GM19467 (cell line): ENCODE measurements around the gene NME3.
"Not testable (repeated sequence)": the region's sequence is repeated elsewhere in the genome, so short reads cannot be mapped to it uniquely, and the experiment has no call there.

Source experiments
- ATAC-seq: cut with Tn5 transposase; IDR thresholded peaks from one replicate; pipeline ENCODE4 v1.9.1; 2021; ENCODE audit warnings: mild to moderate bottlenecking, moderate library complexity; ENCODE audit not compliant: unreplicated experiment

The NME3 gene

DNA sequence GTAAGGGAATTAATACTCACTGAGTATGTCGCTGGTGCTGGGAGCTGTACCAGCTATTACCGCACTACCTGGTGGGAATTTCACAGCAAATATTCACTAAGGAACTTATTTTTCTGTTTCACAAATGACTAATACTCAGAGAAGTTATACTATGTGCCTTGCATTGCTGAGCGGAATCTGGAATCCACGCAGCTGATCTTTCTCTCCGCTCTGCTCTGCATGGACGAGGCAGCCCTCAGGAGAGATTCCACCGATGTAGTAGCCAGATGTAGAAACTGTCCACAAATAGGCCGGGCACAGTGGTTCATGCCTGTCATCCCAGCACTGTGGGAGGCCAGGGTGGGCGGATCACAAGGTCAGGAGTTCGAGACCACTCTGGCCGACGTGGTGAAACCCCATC is 17.1 kb downstream of the NME3 start:
- ATAC-seq: no peak

DNA sequence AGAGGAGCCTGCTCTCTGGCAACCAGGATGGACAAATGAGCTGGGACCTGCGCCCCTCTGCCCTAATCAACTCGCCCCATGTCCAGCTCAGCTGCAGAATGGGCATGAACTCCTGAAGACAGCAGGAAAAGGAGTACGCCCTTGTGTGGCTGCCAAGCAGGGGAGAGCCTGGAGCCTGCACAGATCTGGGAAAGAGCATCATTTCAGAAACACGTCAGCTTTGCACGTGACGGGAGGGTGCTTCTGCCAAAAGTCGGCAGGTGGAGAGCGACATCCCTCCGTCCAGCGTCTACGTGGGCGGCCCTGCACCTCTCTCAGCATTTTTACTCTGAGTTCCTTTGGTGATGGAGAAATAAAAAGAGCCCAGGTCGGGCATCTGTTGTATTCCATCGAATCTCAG is 18.5 kb downstream of the NME3 start:
- ATAC-seq: no peak

DNA sequence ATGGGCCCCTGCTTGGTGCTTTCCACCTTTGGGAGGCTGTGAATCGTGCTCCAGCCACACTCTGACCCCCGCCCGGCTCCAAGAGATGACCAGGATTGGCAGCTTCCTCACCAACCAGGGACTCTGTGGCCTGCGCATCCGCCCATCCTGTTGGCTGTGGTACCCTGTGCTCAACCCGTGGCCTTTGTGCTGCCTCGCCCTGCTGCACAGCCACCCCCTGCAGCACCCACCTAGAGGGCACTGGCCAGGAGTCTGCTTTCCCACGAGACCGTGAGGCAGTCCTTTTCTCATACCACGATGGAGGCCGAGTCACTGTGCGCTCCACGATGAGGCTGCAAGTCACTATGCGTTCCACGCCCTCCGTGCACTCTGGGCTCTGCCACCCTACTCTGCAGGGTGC is 19.4 kb downstream of the NME3 start:
- ATAC-seq: no peak

DNA sequence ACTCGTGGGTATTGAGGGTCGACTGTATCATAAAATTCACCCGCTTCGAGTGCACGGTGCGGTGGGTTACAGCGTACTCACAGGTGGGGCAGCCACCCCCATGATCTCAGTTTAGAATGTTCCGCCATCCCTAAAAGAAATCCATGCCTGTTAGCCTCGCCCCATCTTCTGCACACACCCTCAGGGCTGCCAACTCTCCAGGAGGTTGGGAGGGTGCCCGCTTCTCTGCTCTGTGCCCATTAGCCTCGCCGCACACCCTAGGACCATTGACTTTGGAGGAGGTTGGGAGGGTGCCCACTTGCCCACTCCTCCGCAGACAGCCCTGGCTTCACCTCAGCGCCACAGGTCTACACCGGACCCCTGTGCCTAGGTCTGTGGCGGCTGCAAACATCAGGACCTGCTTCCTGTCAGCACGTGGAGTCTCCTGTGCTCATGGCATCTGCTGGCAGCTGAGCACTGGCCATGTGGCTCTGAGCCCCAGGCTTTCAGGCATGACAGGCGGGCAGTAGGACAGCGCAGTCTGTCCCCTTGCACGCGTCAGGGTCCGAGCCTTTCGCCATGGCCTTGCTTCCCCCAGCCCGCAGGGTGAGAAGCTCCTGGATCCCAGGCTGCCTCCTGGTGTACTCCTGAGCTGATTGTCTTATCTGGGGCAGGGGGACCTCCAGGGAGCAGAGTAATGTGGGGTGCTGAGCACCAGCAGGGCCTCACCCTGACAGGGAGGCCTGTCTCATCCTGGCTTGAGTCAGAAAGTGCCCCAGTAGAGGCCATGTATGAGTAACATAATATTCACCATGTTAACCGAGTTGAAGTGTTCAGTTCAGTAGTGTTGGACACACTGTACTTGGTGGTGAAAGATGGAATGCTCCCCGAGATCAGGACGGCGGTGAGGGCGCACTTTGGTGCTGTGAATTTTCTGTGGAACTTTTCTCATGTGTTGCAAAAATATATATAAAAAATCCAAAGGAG is 21.9 kb downstream of the NME3 start:
- no peak for ATAC-seq

DNA sequence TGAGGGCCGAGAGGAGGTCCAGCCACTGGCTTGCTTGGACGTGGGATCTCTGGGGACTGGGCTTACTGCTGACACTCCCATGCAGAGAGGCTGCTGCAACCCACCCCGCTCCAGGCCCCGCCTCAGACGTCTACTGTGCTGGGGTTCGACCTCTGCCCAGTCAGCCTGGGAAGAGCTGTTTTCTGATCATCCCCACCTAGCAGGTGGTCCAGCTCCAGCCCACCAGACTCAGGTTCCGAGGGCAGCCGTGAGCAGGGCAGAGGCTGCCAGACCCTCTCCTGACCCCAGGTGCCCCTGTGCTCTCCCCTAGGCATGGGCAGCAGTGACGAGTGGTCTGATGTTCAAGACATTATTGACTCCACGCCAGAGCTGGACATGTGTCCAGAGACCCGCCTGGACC is 23.4 kb downstream of the NME3 start:
- no peak for ATAC-seq

DNA sequence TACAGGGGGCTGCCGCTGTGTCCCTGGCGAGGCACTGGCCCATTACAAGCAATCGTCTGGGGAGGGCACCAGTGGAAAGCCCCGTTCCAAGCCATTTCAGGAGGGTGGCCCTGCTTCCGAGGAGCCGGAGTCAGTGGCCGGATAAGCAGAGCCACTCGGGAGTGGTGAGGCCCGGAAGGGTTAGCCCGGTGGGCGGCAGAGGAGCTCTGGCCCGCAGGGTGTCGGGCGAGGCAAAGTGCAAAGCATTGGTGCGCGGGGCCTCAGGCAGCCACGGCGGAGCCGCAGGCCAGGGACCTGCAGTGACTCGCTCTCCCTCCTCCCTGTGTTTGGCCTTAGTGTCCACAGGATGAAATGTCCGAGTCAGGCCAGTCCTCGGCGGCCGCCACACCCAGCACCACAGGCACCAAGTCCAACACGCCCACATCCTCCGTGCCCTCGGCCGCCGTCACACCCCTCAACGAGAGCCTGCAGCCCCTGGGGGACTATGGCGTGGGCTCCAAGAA is 24.6 kb downstream of the NME3 start:
- no peak for ATAC-seq

DNA sequence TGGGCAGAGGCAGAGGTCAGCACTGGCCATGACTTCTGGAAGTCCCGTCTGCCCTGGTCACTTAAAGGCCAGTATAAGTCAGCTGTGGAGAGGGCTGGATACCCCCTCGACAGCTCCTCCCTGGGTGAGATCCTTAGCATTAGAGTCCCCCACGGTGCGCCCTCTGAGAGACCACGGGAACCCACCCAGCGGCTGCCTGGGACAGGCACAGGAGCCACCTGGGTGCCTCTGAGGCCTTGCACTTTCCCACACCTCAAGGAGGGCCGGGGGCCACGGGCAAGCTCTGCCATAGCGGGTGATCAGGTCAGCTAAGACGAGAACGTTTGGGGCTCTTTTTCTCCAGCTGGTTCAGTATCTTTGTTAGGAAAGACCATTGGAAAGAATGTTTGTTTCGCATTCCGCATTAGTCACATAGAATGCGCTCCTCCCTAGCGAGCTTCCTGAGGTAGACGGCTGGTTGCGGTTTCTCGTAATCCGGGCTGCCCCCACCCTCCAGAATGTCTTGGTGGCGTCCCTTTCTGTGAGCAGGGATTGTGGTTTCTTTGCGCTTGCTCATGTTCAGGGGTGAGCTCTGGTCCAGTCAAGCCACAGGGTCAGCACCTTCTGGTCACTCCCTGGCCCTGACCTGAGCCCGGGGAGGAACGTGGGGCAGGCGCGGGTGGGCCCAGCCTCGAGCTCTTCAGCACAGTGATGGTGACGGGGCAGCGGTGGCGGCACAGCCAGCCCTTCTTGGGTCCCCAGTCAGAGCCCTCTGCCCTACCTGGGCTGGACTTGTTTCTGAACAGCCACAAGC is 25.2 kb downstream of the NME3 start:
- no peak for ATAC-seq

DNA sequence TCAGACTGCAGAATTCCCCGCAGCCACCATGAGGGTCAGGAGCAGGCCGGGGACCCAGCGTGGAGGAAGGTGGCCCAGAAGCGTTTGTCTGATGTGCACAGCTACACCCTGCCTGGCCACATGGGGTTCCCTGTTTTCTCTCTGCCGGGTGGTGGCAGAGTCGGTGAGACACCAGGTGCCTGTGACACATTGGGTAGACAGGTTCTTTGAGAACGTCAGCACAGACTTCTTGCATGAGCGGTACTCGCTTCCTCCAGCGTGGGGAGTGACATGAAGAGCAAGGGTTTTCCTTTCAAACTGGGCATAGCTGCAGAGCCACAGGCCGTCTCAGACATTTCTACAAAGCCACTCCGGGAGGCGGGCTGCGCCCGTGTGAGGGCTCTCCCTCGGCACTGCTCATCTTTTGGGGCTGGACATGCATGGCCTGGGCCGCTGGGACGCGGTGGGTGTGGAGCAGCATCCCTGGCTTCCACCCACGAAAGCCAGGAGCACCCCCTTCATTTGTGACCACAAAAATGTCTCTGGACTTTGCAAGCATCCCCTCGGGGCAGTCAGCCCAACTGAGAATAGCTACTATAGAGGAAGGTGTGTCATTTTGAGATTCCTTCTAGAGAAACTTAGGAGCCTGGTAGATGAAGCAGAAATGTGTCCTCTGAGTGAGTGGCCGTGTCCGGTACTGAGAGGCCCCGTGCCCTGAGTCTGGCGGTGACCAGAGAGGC is 26.0 kb downstream of the NME3 start:
- no peak for ATAC-seq

DNA sequence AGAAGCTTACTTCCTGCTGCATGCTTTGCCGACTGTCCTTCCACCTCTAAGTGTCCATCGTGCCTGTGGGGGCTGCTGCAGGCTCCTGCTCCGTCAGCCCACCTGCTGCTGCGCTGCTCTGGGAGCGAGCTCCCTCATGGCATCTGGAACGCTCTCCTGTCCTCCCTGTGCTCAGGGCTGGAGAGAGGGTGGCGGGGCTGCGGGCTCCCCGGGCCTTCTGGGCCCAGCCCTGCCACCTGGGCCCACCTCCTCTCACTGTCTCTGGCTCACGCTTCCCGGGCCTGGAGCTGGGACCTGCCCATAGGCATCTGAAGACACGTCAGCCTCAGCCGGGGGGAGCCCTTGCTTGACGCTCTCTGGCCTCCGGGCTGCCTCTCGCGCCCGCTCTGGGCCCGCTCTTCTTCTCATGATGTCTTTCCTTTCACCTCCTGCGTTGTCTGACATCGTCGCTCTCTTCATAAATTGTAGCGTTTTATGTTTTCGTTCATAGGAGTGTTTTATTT is 27.0 kb downstream of the NME3 start:
- no peak for ATAC-seq

DNA sequence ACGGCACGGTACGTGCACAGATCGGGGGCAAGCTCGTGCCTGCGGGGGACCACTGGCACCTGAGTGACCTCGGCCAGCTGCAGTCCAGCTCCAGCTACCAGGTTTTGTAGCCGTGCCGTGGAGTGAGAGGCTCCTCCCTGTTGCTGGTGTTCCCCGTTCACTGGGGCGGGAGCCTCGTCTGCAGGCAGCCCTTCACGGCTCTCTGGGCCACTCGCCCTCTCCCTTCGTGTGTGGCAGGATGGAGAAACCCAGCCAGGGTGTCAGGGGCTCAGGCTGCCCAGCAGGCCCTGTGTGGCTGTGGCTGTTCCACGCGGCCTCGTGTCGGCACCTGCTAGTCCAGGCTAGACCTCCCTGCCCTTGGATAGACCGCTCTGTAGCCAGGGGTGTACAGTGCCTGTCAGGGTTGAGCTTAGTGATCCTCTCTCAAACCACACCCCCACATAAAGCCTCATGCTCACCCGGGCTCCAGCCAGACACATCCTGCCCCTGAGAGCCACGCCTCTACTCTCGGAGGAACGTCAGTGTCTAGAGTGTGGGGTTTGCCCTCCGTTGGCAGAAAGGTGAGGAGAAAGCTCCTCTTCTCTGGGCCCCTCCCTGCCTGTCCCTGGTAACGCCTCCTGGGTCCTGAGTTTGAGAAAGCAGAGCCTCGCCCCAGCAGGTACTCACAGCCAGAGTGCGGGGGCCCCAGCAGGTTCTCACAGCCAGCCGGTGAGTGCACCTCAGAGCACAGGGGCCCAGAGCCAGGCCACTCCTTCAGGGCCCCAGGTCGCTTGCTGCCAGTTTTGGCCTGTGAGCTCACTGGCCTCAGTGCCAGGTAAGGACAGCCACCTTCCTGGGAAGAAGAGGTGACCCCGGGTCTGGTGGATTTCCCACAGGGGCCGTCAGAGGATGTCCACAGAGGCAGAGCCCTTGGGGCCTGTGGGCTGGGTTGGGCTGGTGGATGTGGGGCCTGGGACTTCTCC is 27.7 kb downstream of the NME3 start:
- ATAC-seq: no peak

DNA sequence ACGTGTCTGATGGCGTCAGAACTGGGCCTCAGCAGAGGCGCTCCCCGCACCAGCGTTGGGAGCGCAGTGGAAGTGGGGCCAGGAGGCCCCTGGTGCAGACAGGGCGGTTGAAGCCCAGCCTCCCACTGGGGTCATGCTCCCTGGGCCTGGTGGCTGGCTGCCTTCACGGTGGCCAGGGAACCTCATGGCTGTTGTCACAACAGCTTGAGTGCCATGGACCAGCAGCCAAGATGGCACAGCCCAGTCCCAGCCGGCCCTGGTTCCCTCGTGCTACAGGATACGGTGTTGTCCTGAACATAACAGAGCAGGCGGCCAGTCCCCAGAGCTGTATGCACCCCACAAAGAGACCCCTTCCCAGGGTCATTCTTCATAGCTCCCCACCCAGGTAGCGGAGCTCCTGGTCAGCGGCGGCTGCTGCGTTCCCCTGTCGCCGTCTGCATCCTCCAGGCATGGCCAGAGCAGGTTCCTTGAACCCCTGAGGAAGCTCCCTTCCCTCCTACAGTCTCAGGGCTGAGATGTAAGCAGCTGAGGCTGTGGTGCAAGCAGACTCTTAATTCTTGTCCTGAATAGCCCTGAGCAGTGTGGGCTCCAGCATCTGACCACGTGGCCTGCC is 29.7 kb downstream of the NME3 start:
- ATAC-seq: no peak

DNA sequence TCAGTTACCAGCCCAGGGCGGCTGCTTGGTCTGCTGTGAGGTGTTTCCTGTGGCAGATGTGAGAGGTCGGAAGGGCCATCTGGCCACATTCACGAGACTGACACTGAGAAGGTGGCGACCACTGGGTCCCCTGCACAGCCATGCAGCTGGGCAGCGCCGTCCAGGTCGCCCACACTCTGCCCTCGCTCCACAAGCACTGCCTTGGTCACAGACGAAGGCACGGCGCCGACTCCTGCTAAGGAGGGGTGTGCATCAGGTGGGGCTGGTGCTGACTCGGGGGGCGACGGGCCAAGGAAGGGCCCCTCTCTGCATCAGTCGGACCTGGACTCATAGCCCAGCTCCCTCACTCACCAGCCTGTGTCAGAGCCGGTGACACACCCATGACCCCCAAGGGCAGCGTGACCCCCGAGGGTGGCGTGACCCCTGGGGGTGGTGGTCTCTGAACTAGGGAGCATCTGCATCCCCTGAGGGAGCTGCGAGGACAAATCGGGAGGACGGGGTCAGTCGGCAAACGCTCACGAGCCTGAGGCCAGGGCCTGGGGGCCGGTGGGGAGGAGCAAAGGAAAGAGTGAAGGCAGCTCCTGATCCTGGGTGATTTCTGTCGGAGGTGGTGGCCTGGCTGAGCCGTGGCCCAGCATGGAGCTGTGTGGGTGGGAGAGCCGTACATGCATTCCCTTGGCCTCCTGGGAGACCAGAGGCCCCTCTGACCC is 30.4 kb downstream of the NME3 start:
- no peak for ATAC-seq

DNA sequence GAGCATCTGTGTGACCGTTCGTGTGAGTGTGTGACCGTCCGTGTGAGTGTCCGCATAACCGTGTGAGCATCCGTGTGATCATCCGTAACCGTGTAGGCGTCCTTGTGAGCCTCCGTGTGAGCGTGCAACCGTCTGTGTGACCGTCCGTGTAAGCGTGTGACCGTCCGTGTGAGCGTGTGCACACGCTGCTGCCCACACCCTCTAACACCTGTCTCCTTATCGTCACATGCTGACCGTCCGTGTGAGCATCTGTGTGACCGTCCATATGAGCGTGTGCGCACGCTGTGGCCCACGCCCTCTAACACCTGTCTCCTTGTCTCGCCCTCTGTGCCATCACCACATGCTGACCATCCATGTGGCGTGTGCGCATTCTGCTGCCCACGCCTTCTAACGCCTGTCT is 31.1 kb downstream of the NME3 start:
- no peak for ATAC-seq

DNA sequence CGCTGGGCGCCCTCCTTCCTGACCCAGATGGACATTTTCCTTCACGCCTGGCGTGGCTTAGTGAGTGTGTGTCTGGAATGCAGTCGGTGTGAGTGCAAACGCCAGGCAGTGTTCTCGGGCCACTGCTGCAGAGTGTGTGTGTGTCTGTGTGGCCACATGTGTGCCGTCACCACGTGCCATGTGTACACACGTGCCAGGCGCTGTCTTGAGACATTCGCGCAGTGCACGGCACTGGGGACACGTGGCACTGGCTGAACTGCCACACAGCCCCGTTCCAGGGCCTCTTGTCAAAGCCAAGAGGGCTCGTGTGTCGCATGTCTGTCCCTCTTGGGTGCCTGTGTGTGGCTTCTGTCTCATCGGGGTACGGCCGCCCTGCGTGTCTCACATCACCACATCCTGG is 36.5 kb downstream of the NME3 start:
- ATAC-seq: no peak

DNA sequence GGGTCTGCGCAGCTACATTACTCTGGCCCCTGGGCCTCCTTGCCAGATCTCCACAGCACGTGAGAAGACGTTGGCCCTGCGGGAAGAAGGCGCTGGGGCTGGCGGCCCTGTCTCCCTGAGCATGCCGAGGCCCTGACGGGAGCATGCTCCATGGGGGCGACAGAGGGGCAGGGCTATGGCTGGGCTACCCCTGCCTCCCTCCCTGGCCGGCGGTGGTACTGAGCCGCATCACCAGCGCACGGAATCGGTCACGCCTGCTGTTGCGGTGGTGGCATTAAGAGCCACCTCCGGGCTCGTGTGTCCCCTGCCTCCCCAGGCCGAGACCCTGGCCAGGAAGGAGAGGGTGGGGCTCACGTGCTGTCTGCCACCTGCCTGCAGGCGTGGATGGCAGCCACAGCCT is 37.2 kb downstream of the NME3 start:
- ATAC-seq: no peak

DNA sequence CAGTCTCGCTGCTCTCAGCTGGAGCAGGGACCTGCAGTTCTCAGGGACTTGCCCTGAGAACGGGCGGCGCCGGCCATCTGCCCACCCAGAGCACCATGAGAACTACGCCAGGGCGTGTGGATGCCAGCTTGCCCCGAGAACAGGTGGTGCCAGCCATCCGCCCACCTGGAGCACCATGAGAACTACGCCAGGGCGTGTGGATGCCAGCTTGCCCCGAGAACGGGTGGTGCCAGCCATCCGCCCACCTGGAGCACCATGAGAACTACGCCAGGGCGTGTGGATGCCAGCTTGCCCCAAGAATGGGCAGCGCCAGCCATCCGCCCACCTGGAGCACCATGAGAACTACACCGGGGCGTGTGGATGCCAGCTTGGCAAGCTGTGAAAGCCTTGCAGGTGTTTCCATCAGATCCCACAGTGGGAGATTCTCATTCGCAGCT is 38.8 kb downstream of the NME3 start:
- not testable (repeated sequence) for ATAC-seq

DNA sequence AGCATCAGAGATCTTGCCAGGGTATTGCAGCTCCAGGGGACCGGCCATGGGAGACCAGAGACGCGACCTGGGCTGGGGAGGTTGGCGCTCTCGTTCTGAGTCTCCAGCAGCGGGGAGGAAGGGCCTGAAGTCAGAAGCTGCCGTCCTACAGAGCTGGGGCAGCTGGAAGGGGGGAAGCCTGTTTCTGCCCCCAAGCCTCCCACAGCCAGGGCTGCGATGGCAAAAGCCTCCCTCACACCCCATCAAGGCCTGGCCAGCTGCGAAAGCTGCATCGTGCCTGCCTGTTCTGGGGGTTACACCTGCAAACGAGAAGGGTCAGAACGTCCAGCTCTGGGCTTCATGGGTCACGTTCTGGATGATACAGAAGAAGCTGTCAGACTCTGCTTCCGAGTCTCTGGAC is 39.3 kb downstream of the NME3 start:
- no peak for ATAC-seq

DNA sequence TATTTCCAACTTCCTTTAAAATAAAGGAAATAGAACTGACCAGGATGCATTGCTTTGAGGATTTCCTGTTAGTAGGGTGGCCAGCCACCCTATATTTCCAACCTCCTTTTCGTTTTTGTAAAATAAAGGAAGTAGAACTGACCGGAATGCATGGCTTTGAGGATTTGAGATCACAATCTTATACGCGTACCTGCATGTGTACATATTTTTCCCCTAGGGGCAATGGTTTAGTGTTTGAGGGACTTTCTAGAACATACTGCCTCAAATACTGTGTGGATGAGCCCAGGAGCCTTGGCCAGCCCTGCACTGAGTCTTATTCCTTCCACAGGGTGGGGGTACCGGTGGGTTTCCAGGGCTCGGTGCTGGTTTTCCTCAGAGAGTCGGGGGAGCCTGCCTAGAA is 39.7 kb downstream of the NME3 start:
- no peak for ATAC-seq

DNA sequence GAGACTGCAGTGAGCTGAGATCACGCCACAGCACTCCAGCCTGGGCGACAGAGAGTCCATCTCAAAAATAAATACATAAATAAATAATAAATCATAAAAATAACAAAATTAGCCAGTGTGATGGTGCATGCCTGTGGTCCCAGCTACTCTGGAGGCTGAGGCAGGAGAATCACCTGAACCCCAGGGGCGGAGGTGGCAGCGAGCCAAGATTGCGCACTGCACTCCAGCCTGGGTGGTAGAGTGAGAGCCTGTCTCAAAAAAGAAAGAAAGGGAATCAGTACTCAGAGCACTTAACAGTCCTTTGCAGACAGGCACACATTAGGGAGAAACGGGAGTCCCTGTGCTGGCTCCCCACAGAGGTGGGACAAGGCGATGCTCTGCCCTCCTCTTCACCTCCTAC is 40.3 kb downstream of the NME3 start:
- no peak for ATAC-seq
